ENCODE measurements around the gene PARP15. TPM values are rescaled to one million over a fixed set of nuclear protein-coding genes. Genes with fewer than 3 reads are reported as not detected.

The PARP15 gene
- total and polyA plus RNA-seq, 2 donors (not counting 3 experiments of a cell fraction or from before 2014, with no cell fraction given): 0.81 to 1.4 TPM

DNA sequence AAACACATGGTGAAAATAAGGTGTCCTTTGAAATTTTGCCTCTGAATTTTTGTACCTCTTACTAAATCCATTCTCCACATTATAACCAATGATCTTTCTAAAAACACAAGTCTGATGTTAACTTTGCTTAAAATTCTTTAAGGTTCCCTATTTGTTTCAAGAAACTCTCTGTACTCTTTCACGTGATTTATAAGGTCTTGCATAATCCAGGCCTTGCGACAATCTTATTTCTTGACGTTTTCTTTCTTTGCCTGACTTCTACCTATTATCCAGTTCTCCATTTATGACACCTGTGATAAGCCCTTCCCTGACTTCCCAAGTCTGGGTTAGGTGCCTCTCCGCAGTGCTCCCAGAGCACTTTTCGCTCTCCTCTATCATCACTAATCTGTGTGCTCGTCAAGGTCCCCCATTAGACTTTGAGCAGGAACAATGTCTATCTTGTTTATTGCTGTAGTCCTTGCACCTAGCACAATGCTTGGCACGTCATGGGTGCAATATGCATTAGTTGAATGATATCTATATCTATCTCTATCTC is 38.4 kb upstream of the PARP15 start:
- Histone ChIP-seq H2AFZ (ENCODE audit: low read depth, low read length) (no peak overlapping the region), H4K20me1 (replicated peaks; ENCODE audit: control insufficient read depth, extremely low read depth, insufficient read depth, low read length) (no peaks in the 10 kb centered on the region), H3K4me2 (ENCODE audit: insufficient read depth, low read length) (no peak overlapping the region), H3K4me3 (replicated peaks in 1 of 3; ENCODE audit: insufficient read depth in 1 of 3, low read depth in 1 of 3, low read length in 3 of 3) (no peak overlapping the region), H3K9me3 (replicated peaks; ENCODE audit: control insufficient read depth, insufficient read depth, low read length) (no peaks in the 10 kb centered on the region), H3K9ac (replicated peaks; ENCODE audit: extremely low read depth, insufficient read depth, low read length) (no peak overlapping the region), H3K27me3 (ENCODE audit: control insufficient read depth in 2 of 2, insufficient read depth in 2 of 2, low read length in 2 of 2) (no peaks in the 10 kb centered on the region), H3K79me2 (ENCODE audit: control insufficient read depth, insufficient read depth, low read length) (no peaks in the 10 kb centered on the region), H3K4me1 (ENCODE audit: control insufficient read depth, extremely low read depth, insufficient read depth, low read length) (no peaks in the 10 kb centered on the region), H3K36me3 (ENCODE audit: control insufficient read depth in 2 of 2, extremely low read depth in 1 of 2, insufficient read depth in 2 of 2, low read length in 2 of 2) (peaks cover 1 to 4% of the 10 kb centered on the region in 2 experiments), H3K9me1 (replicated peaks; ENCODE audit: control insufficient read depth, extremely low read depth, insufficient read depth, low read length) (no peaks in the 10 kb centered on the region), H3K27ac (ENCODE audit: insufficient read depth, low read depth, low read length) (no peak overlapping the region)
- ChIA-PET POLR2A (no interaction called here), CTCF (no interaction called here)
- intact Hi-C loops (cut with micrococcal nuclease) (no loop called here), dilution Hi-C loops (cut with MboI; ENCODE audit: extremely low pct_ligation_motif_present, low sequenced_read_pairs) (no loop called here)
- no TSS peak for BruUV-seq (replicated peaks)
- no peak for TF ChIP-seq MYC (IDR thresholded peaks at IDR 0.05; ENCODE audit: low read depth, low read length)
- TF ChIP-seq POLR2AphosphoS5 (IDR thresholded peaks at IDR 0.05; ENCODE audit: insufficient read depth, low read depth, low read length): no peak
- TF ChIP-seq GATA2 (IDR thresholded peaks at IDR 0.05; ENCODE audit: insufficient read depth, insufficient read length, low read depth, low read length): no peak
- TF ChIP-seq, protein P1, sequence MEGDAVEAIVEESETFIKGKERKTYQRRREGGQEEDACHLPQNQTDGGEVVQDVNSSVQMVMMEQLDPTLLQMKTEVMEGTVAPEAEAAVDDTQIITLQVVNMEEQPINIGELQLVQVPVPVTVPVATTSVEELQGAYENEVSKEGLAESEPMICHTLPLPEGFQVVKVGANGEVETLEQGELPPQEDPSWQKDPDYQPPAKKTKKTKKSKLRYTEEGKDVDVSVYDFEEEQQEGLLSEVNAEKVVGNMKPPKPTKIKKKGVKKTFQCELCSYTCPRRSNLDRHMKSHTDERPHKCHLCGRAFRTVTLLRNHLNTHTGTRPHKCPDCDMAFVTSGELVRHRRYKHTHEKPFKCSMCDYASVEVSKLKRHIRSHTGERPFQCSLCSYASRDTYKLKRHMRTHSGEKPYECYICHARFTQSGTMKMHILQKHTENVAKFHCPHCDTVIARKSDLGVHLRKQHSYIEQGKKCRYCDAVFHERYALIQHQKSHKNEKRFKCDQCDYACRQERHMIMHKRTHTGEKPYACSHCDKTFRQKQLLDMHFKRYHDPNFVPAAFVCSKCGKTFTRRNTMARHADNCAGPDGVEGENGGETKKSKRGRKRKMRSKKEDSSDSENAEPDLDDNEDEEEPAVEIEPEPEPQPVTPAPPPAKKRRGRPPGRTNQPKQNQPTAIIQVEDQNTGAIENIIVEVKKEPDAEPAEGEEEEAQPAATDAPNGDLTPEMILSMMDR (IDR thresholded peaks at IDR 0.05; ENCODE audit: extremely low read depth in 1 of 2, insufficient read depth in 1 of 2, low read depth in 1 of 2, low read length in 2 of 2): no peak
- TF ChIP-seq FOS (IDR thresholded peaks at IDR 0.05; ENCODE audit: borderline replicate concordance, insufficient read depth, low read length): no peak
- no peak for TF ChIP-seq EZH2 (IDR thresholded peaks at IDR 0.05; ENCODE audit: borderline replicate concordance, low read depth, low read length, severe bottlenecking)
- FAIRE-seq (no peak), DNase-seq (ENCODE audit: low read depth, low spot score) (no peak)

Measured in endothelial cell of umbilical vein (primary cell).